ENCODE results near the gene CNTRL.

The CNTRL gene

DNA sequence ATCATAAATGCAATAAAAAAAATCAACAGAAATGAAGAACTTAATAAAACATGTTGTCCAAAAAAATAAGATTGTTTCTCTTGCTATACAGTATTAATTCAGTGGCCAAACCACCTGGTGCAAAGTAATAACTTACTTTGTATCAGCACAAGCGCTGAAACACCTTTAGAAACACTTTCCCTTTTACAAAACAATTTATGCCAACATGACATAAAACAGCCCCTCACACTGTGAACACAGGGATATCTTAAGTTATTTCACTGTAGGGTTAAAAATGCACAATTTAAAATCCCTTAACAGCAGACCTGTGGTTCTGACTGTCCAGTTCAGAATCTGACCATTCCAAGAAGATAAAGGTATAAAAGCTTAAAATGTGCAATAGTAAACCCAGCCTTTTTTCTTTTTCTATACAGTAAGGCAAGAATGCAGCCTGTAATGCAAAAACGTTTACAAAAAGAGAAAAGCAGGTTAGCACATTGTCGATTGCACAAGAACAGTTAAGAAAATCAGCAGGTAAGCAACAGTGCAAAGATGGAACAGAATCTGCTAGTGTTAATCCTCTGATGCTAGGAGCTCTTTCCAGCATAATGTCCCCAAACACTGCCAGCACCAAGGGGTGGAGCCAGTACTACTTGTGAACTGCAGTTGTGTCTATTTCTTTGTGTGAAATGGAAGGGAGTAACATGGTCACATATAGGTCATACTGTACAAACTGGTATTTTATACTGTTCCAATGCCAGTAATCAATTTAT, 105.4 kb downstream of the CNTRL start:
- DNase-seq (ENCODE audit: low spot score): no peak

DNA sequence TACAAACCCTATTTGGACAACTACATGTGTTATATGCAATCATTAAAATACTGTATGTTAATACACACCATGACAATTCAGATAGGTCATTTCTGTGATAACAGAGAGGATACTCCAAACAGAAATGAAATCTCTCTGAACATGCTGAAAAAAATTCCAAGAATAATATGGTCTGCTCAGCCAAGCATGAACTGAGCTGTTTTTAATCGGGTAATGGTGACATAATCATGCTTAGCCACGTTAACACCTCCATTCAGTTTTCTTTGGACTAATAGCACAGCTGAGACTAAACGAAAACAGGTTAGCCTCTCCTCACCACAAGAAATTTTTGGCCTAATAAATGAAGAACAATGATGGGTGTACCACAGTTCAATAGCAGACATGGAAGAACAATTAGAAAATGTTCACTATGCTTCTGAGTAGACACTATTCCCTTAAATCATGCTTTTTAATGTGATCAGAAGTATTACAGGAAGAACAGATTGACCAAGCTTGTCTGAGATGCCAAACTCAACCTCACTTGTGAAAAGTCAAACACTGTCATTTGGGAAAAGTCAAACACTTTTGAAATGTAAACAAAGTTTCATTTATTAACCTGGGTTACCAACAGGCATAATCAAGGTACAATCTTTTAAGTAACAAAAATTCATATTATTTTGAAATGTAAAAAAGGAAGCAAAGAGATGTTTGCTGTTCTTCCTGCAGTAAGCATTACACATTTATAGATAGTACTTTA, 107.5 kb downstream of the CNTRL start:
- no peak for DNase-seq (ENCODE audit: low spot score)

DNA sequence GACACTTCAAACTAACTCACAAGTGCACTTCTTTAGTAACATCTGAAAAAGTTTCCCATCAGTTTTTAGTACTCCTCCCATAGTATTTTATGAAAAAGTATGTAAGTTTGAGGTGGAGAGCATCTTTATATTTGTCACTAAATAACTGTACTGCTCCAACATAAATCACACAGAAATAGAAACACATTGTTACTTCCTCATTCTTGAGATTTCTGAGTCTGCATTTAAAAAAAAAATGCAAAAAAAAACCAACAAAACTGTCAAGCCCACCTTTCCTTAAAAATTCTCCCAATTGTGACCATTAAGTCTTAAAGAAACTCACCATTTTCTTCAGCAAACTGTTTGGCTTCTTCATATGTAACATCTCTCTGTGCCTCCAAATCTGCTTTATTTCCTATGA, 108.2 kb downstream of the CNTRL start:
- no peak for DNase-seq (ENCODE audit: low spot score)

DNA sequence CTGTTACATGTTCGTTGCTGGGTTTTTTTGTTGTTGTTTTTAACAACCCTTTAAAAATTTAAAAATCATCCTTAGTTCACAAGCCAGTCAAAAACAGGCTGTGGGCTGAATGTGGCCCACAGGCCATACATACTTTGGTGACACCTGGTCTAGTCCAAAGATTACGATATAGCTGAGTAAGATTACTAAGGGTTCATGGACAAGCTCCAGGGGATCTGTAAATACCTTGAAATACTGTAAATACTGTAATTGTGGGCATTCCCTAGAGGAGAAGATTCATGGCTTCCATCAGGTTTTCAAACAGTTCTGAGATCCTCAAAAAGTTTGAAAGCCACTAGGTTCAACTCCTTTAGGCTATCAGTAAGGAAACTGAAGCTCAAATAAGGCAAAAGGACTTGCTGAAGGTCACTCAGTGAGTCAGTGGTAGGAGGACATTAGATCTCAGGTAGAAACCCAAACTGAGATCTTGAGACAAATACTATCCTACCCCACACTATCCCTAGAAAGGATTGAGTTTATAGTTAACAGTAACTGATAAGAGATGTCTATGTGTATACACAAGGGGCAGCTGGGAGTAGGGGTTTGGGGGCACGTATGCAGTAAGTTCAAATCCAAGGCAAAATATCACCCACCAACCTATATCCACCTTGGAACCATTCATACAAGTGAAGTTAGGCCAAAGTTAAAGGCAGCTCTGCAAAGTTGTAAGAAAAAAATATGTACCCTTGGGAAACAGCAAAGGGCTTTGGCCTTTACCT, 109.1 kb downstream of the CNTRL start:
- DNase-seq (ENCODE audit: low spot score): no peak

DNA sequence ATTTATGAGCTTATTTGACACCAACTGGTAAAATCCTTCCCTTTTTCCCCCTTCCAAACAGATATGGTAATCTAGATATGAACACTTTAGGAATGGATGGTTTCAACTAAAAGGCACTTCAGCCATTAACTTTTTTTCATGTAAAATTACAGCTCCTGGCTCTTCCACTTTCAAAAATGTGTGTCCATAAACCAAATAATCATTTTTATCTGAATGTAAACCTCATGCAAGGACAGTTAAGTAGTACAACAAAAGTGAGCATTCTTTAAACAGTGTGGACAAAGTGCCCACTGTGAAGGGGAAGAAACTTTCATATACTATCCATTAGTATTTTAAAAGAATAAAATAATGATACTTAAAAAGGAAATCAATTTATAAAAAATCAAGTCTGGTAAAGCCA, 109.7 kb downstream of the CNTRL start:
- no peak for DNase-seq (ENCODE audit: low spot score)

DNA sequence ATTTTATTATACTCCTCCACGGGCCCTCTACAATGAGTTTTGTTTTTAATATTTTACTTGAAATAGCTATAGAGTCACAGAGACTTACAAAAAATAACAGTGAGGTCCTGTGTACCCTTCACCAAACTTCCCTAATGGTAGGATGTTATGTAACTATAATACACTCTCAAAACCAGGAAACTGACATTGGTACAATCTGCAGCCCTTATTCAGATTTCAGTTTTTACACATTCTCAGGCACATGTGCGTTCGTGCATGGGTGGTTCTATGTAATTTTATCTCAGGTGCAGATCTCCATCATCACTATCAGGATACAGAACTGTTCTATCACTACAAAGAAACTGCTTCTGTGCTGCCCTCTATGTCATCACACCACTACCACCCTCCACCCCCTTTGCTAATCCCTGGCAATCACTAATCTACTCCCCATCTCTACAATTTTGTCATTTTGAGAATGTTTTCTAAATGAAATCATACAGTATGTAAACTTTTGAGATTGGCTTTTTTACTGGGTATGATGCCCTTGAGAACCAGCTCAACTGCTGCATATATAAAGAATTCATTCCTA, 110.5 kb downstream of the CNTRL start:
- no peak for DNase-seq (ENCODE audit: low spot score)

DNA sequence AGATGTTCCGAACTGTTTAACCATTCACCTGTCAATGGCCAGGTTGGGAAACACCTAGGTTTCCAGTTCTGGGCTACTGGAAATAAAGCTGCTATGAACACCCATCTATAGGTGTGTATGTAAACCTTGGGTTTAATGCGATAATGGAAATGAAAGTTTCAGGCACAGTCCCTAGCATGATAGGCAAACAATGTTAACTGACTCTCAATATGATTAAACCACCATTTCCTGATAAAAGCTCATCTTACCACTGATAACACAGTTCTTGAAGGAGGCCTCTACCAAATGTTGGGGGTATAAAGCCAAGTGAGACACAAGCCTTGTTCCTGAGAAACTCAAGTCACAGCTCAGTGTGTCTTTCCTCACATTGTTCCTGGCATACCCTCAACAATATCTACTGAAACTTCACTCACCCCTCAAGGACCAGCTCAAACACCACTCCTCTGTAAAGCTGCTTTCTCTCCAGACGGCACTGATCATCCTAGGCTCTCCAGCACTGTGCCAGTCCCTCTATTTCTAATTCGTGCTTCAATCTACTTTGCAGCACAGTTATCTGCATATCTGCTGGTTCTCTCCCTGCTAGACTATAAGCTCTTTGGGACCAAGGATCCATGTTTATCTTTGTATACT, 111.1 kb downstream of the CNTRL start:
- DNase-seq (ENCODE audit: low spot score): no peak

DNA sequence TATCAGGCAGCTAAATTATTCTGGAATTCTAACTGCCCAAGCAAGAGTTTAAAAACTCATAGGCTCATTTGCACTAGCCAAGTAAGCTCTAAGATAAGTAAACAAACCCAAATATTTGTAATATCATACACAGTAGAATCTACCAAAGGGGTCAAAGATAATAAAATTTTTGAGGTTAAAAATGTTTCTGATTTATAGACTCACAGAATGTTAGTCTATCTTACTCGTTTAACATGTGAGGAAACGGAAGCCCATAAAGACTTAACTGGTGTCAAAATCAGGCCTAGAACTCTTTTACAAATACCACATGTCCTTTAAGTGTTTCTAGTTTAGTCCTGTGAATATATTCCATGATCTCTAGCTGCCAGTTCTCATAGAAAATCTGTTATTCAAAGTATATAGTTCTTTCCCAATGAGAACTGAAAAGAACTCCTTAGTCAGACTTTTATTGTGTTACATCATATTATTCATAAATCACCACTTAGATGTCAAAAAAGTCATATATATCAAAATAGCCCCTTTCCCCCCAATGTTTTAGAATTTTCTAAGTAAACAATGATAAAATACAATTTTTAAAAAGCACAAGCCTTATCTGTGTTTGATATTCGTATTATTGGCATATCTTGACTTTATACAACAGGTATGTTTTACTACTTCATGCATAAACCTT, 113.0 kb downstream of the CNTRL start:
- no peak for DNase-seq (ENCODE audit: low spot score)

DNA sequence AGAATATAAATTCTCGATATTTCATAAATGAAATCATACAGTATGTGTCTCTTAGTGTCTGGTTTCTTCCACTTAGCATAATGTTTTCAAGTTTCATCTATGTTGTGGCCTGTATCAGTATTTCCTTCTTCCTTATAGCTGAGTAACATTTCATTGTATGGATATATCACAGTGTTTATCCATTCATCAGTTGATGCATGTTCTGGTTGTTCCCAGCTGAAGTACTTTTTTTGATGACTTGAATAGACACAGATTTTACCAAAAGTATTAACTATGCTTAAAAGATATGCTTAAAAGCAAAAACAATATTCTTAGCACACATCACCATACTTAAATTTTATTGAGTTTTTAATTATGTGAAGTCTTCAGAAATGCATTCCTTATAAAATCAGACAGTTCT, 114.3 kb downstream of the CNTRL start:
- DNase-seq (ENCODE audit: low spot score): no peak

DNA sequence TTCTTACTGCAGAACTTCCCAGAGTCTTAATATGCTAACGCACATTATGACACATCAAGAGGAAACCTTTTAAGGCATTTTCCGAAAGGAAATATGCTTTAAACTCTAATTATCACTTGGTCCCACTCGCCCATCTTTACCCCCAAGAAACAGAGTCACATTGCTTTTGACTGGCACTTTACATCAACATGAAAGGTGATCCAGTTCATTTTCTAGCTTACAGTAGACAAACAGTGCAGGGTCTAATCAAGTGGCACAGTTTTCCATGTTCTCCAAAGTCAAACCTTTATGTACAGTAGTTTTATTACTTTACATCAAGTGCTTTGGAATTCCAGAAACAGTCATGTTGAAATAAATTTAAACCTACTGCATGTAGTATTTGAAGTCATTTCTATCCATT, 114.9 kb downstream of the CNTRL start:
- no peak for DNase-seq (ENCODE audit: low spot score)

DNA sequence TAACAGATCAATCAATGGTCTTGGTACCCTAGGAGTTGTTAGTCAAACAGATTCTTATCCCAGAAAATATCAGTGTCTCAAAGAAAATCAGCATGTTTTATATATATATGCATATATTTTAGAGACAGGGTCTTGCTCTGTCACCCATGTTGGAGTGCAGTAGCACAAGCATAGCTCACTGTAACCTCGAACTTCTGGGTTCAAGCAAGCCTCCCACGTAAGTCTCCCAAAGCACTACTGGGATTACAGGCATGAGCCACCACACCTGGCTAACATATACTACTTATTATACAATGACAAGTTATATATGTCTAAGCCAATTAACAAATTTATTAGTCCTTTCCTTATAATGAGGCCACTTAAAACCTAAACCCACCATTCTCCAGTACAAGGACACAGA, 116.5 kb downstream of the CNTRL start:
- no peak for DNase-seq (ENCODE audit: low spot score)

DNA sequence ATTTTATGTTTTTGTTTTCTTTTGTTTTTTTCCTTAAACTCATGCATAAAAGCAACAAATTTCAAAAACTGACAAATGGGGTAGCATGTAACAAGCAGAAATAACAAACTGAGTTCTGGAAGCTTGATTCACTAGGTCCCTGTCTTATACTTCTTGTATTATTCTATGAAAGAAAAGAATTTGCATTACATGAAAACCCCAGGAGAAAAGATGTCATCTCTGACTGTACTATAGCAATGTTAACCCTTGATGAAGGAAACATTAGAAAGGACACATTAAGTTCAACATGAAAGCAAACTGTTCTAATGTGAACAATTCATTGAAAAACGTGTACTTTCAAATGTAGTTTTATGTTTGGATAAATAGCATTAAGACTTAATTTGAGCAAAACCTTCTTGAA, 117.8 kb downstream of the CNTRL start:
- DNase-seq (ENCODE audit: low spot score): no peak

DNA sequence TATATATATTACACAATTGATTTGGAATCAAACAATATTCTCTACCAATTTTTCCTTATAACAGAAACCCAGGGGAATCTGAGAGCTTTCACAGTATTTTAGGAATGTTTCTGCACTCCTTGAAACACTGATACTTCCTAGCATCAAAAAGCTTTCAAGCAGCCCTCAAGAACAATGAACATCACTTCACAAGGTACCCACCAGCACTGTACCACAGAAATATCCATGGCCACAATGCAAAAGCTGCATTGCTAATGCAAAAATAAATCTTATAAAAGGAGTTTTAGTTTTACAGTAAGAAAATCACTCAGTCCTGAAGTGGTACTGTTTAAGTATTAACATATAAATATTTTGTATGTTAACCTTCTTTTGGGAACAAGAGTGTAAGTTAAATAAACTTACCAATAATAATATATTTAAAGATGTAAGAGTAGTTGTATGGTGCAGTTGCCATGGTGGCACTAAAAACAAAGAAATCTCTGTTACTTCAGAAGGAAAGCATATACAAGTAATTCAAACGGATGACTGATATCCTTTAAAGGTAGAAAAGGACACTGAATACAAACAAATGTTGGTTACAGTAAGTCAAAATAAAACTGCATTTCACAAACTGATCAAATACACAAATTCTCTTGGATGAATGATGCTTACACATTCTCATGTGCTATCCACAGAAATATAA, 118.3 kb downstream of the CNTRL start:
- DNase-seq (ENCODE audit: low spot score): no peak

DNA sequence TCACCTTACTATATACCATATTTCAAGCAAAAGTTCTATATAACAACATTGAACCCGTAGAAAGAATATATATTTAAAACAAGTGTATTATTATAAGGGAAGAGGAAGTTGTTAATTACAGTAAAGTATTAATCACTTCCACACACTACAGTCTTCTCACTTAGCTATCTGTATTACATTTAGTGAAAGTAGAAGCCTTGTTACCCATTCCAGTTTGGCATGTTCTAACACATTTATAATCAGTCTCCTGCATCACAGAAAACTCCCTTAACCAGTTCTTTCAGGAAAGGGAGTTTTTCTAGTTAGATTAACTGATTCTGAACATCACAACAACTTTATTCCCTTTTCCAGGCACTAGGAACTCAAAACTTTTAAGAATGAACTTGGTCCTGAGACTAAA, 120.0 kb downstream of the CNTRL start:
- peak; percentile 32 for DNase-seq (ENCODE audit: low spot score)

DNA sequence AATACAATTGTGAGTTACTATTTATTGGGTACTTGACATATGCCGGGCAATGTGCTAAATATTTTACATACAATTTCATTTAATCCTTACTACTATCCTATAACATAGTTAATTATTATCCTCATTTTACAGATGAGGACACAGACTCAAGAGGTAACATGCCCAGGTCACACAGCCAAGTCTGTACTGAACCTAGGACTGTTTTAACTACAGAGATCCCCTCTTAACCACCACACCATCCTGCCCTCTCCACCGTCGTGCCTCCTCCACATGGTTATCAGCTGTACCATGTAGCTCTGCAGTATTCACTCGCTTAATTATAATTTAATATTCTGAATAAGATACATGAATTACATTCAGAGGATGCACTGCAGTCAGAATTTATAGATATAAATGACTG, 121.6 kb downstream of the CNTRL start:
- no peak for DNase-seq (ENCODE audit: low spot score)

DNA sequence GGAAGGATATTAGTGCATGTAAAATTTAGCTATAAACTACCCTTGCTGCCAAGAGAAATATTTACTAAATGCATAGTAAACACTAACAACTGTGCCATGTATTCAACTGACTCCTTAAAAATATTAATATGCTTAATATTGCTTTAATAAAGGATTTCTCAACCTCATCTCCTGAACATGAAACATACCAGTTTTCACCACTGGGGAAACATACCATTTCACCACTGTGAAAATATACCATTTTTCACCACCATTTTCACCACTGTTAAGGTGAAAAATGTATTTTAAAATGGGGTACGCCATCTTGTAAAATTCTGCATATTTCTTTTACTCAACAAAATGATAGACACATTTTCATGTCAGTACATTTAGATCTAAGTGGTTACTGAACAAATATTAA, 122.4 kb downstream of the CNTRL start:
- DNase-seq (ENCODE audit: low spot score): no peak

DNA sequence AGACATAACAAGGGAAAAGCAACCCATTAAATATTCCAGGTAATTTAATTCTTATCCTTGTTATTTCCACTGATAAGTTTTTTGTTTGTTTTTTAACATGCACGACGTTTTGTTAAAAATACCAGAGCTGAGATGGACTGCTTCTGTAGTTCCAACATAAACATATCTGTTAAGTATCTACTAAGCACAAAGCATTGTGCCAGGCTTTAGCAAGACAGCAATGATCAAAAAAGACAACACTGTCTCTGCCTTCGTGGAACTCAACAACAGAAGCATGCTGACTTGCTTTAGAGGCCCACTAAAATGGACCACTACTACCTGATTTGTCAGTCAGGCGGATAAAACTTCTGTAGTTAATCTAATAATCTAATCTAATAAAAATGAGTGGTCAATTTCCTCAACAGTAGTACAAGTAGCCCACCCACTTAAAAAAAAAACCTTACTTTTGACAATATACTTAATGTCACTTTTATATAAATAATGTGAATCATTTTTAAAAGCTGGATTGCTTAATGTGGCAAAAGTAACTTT, 123.8 kb downstream of the CNTRL start:
- no peak for DNase-seq (ENCODE audit: low spot score)

DNA sequence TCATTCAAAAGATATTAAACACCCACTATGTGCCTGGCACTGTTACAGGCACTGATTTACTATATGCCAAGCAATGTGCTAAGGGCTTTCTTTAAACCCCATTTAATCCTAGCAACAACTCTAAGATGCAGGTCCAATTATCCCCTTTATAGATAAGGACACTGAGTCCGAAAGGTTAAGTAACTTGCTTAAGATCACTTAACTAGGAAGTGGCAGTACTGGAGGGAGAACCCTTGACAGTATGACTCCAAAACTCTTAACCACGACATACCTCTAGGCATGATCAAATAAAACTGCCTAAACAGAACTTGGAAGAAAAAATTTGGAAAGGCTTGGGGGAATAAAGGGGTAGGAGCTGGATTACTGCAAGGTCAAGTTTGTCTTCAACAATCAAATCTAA, 125.2 kb downstream of the CNTRL start:
- DNase-seq (ENCODE audit: low spot score): peak; percentile 41

DNA sequence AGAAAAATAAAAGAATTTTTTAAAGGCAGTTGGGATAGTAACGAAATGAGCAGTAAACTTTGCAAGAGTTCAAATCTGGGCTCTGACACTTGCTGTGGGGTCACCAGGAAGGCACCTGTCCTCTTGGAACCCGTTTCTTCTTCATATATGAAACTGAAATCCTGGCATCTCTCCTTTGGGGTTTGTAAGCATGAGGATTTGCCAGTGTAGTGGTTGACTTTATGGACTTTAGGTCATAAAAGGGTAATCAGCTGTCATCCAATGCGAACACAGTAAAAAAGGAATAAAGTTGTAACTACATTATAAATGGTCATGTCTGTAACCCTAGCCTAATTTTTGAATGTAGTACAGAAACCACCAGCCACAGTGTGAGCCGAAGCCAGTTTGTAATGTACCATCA, 125.6 kb downstream of the CNTRL start:
- DNase-seq (ENCODE audit: low spot score): peak; percentile 35

DNA sequence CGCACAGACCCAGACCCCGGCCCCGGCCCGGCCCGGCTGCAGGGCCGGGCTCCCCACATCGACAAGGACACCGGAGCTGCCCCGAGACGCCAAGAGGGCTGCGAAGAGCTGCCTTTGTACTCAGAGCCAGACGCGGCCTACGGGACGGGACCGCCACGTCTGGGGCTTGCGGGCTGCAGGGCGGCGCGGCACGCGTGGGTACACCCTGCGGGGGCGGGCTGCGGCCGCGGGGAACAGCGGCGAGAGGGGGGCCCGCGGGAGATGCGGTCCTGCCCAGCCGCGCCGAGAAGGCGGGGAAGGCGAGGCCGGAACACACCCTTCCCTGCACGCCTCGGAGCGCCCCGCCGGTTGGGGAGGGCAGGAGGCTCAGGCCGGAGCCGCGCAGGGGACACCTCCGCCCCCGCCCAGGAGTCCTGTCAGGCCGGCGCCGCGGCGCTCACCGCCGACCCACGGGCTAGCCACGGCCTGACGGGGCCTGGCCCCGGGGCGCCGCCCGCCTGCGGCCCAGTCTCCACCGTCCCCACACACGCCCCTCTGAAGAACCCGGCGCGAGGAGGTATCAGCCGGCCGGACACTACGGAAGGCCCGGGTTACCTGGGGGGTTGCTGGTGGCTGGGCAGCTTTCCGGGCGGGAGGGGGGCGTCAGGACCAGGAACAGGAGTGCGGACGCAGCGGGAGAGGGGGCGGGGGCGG, 126.4 kb downstream of the CNTRL start:
- peak; percentile 76 for DNase-seq (ENCODE audit: low spot score)
